Ectodermal cell (in vitro differentiated cells): Measurements from ENCODE around the gene PGA4.
"Not testable (repeated sequence)": the region's sequence is repeated elsewhere in the genome, so short reads cannot be mapped to it uniquely, and the experiment has no call there.

Source experiments
- H3K27ac ChIP-seq: 2 replicates; pipeline ENCODE4 v1.7.0; 2013; ENCODE audit warnings: mild to moderate bottlenecking, low read depth, low read length; ENCODE audit not compliant: insufficient read depth, poor library complexity, severe bottlenecking
- H3K27me3 ChIP-seq: 2 replicates; pipeline ENCODE4 v1.7.0; 2013; ENCODE audit warnings: mild to moderate bottlenecking, low read length; ENCODE audit not compliant: insufficient read depth, control insufficient read depth, poor library complexity, severe bottlenecking
- H3K36me3 ChIP-seq: one replicate; pipeline ENCODE4 v1.7.0; 2013; ENCODE audit warnings: low read length; ENCODE audit not compliant: control insufficient read depth, insufficient read depth
- H3K4me1 ChIP-seq: one replicate; pipeline ENCODE4 v1.7.0; 2013; ENCODE audit warnings: low read length; ENCODE audit not compliant: control insufficient read depth, insufficient read depth
- H3K4me3 ChIP-seq: 2 replicates; pipeline ENCODE4 v1.7.0; 2013; ENCODE audit warnings: low read depth, low read length, control low read depth; ENCODE audit not compliant: insufficient read depth
- H3K9me3 ChIP-seq: 2 replicates; pipeline ENCODE4 v1.7.0; 2013; ENCODE audit warnings: mild to moderate bottlenecking, low read length, moderate library complexity; ENCODE audit not compliant: control insufficient read depth
- WGBS, 2 experiments: methylation state at CpG; one replicate each; pipeline ENCODE4 v1.1.7; 2013; ENCODE audit warnings: missing lambda C conversion rate in 2 of 2; 5-methylcytosine and 5-hydroxymethylcytosine counted together

Gene PGA4

GRCh38 chr11:61203873-61204272 is 18.3 kb upstream of the PGA4 start:
- not testable (repeated sequence) for H3K36me3 ChIP-seq, H3K27me3 ChIP-seq, H3K27ac ChIP-seq, H3K9me3 ChIP-seq, H3K4me3 ChIP-seq, H3K4me1 ChIP-seq
- WGBS, 2 experiments: no CpG with 5 or more reads among the region's 5 CpGs

- H3K4me3 ChIP-seq, H3K9me3 ChIP-seq, H3K27ac ChIP-seq, H3K27me3 ChIP-seq, H3K4me1 ChIP-seq, H3K36me3 ChIP-seq: not testable (repeated sequence)
- 74 to 75% methylated on average over 14 of the region's 14 CpGs for WGBS, 2 experiments
Measured at GRCh38 chr11:61204502-61205059, 17.6 kb upstream of the PGA4 start.

GRCh38 chr11:61207636-61208310 is 14.4 kb upstream of the PGA4 start:
- H3K27ac ChIP-seq, H3K9me3 ChIP-seq, H3K36me3 ChIP-seq, H3K27me3 ChIP-seq, H3K4me1 ChIP-seq, H3K4me3 ChIP-seq: not testable (repeated sequence)
- no CpG with 5 or more reads among the region's 9 CpGs for WGBS, 2 experiments

- WGBS, 2 experiments: no CpG with 5 or more reads among the region's 6 CpGs
- H3K27ac ChIP-seq, H3K4me1 ChIP-seq, H3K4me3 ChIP-seq, H3K9me3 ChIP-seq, H3K27me3 ChIP-seq, H3K36me3 ChIP-seq: not testable (repeated sequence)
Measured at GRCh38 chr11:61210629-61211028, 11.5 kb upstream of the PGA4 start.

DNA sequence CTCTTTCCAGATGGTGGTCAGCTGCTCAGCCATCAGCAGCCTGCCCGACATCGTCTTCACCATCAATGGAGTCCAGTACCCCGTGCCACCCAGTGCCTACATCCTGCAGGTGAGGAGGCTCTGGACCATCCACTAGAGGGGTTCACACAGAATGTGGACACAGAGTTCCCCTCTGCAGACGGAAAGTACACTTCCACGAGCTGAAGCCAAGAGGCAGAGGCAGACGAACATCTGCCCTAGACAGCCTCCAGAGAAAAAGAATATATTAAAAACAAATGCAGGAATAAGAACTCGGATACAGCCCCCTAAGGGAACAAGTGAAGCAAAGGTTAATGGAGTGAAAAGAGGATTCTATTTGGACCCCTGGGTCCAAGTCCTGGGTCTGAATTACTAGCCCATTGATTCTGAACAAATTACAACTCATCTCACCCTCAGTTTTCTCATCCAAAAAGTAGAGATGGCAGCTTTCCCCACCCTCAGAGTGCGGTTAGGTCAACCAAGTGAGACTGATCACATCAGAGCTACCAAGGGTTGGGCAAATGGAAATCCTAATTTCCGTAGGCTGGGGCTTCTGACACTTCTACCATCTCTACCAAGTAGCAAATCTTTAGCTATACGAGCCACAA is 10.7 kb upstream of the PGA4 start:
- not testable (repeated sequence) for H3K9me3 ChIP-seq, H3K27ac ChIP-seq, H3K4me1 ChIP-seq, H3K36me3 ChIP-seq, H3K27me3 ChIP-seq, H3K4me3 ChIP-seq
- WGBS, 2 experiments: 98 to 100% methylated on average over 3 of the region's 10 CpGs

- H3K9me3 ChIP-seq, H3K36me3 ChIP-seq, H3K4me3 ChIP-seq, H3K4me1 ChIP-seq, H3K27ac ChIP-seq, H3K27me3 ChIP-seq: not testable (repeated sequence)
- WGBS, 2 experiments: no CpG with 5 or more reads among the region's 15 CpGs
Measured at GRCh38 chr11:61212202-61212601, 9.9 kb upstream of the PGA4 start.

- no CpG with 5 or more reads among the region's 3 CpGs for WGBS, 2 experiments
- not testable (repeated sequence) for H3K9me3 ChIP-seq, H3K36me3 ChIP-seq, H3K4me3 ChIP-seq, H3K27ac ChIP-seq, H3K27me3 ChIP-seq, H3K4me1 ChIP-seq
Measured at GRCh38 chr11:61213711-61214324, 8.3 kb upstream of the PGA4 start.

GRCh38 chr11:61218306-61218705 is 3.8 kb upstream of the PGA4 start:
- H3K9me3 ChIP-seq, H3K4me3 ChIP-seq, H3K27ac ChIP-seq, H3K4me1 ChIP-seq, H3K36me3 ChIP-seq, H3K27me3 ChIP-seq: not testable (repeated sequence)
- WGBS, 2 experiments: no CpG with 5 or more reads among the region's 4 CpGs

DNA sequence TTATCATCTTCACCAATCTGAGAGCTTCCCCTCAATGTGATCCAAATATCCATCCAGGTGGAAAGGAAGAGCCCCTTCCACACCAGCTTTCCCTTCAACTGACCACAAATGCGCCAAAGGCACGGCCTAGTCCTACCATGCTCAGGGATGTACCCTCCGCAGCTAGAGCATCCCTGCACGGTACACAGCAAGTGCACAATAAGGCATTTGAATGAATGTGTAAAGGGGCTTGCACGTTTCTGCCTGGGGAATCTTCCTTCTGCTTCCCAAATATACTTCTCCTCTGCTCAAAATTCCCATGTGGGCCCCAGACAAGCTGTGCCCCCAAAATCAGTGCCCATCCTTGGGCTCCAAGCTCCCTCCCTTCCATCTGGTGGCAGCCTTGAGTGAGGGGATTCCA is 3.1 kb upstream of the PGA4 start:
- H3K27ac ChIP-seq, H3K4me1 ChIP-seq, H3K27me3 ChIP-seq, H3K36me3 ChIP-seq, H3K4me3 ChIP-seq, H3K9me3 ChIP-seq: not testable (repeated sequence)
- 94 to 98% methylated on average over 5 of the region's 5 CpGs for WGBS, 2 experiments

DNA sequence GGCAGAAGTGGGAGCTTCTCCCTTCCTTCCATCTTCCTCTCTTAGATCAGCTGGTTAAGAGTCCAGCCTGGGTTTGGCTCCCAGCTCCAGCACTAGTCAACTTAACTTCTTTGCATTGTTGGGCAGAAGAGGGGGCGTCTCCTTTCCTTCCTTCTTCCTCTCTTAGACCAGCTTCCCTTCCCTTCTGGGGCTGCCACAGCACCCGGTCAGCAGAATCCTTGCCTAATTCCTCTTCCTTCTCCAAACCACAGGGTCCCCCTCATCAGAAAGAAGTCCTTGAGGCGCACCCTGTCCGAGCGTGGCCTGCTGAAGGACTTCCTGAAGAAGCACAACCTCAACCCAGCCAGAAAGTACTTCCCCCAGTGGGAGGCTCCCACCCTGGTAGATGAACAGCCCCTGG is 545 bp downstream of the PGA4 start:
- not testable (repeated sequence) for H3K36me3 ChIP-seq, H3K27me3 ChIP-seq, H3K4me1 ChIP-seq, H3K4me3 ChIP-seq, H3K9me3 ChIP-seq, H3K27ac ChIP-seq
- WGBS, 2 experiments: no CpG with 5 or more reads among the region's 5 CpGs
